Activated naive CD4-positive, alpha-beta T cell treated with anti-CD3 and anti-CD28 coated beads, Interleukin-2, amount 50 U/mL, for 72 hours (primary cell): ENCODE results near the gene DROSHA. TPM values are rescaled to one million over a fixed set of nuclear protein-coding genes. Genes with fewer than 3 reads are reported as not detected.
"Not testable (repeated sequence)": the region's sequence is repeated elsewhere in the genome, so short reads cannot be mapped to it uniquely, and the experiment has no call there.

Source experiments
- ATAC-seq, 2 donors: fragments of 150-1000 bp; cut with Tn5 transposase; 2 replicates each; pipeline ENCODE4 v1.10.0; 2021; ENCODE audit warnings: mild to moderate bottlenecking in 2 of 2, moderate library complexity in 2 of 2
- DNase-seq, 2 donors: peaks; one replicate each; pipeline ENCODE4 v3.0.0; 2021 to 2022; ENCODE audit warnings: low spot score in 2 of 2
- H3K27ac Mint-ChIP-seq, 2 donors: one replicate each; pipeline ENCODE4 v1.8.0; 2022; ENCODE audit warnings: mild to moderate bottlenecking in 2 of 2, mixed read lengths in 2 of 2
- H3K36me3 Mint-ChIP-seq, 2 donors: one replicate each; pipeline ENCODE4 v1.8.0; 2022; ENCODE audit warnings: mixed read lengths in 2 of 2
- H3K9me3 Mint-ChIP-seq, 2 donors: one replicate each; pipeline ENCODE4 v1.8.0; 2022; ENCODE audit warnings: mixed read lengths in 2 of 2
- total RNA-seq, 2 donors: library from RNA; stranded (reverse); gene quantifications; one replicate each; pipeline ENCODE4 v1.2.3, GENCODE V29; 2022

The DROSHA gene
- total RNA-seq, 2 donors from 2014 or later, result 77.6 to 80.4 TPM

- Mint-ChIP-seq H3K27ac (no peak overlapping the region), H3K9me3 (no peaks in the 10 kb centered on the region), H3K36me3 (peaks cover 14 to 24% of the 10 kb centered on the region in 2 donors)
- DNase-seq (no peak), ATAC-seq (no peak)
Measured at GRCh38 chr5:31415960-31416359, 115.9 kb downstream of the DROSHA start.

- Mint-ChIP-seq H3K36me3 (peaks cover 14 to 19% of the 10 kb centered on the region in 2 donors), H3K27ac (no peak overlapping the region), H3K9me3 (no peaks in the 10 kb centered on the region)
- ATAC-seq, result no peak
- no peak for DNase-seq
Measured at GRCh38 chr5:31415009-31415923, 116.6 kb downstream of the DROSHA start.

DNA sequence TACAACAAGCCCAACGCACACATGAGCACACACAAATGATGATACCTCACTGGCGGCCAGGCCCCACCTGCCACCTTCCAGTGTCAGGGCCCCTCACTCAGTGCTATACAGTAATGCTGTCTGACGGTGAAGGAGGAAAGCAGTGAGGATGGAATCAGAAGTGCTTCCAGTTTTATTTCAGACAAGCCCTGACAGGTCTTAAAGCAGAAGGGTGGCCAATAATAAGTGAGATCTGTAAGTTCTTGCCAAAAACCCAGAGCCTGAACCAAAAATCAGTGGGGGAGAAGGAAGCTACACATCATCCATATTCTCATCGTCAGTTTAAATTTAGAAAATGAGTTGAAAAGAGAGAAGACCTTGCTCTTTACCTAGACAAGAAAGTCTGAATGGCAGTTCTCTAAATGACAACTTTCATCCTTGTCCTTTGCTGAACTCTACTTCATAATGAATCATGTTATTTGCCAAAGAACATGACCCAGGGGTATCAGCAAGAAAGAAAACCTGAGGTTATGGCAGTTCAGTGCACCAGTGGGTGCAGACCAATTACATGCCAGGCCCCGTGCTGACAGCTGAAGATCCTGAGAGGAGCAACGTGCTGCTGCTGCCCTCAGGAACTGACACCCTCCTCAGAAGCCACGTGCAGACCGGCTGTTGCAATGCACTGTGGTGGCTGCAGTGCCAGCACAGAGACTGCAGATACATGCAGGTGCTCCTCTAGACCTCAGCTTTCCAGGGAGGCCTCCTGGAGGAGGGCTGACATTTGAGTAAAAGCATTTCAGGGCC lies 118.7 kb downstream of the DROSHA start:
- Mint-ChIP-seq H3K36me3 (peaks cover 14 to 38% of the 10 kb centered on the region in 2 donors), H3K27ac (peak overlapping the region in 1 of 2 donors; percentile 80), H3K9me3 (no peaks in the 10 kb centered on the region)
- no peak for DNase-seq
- no peak for ATAC-seq

DNA sequence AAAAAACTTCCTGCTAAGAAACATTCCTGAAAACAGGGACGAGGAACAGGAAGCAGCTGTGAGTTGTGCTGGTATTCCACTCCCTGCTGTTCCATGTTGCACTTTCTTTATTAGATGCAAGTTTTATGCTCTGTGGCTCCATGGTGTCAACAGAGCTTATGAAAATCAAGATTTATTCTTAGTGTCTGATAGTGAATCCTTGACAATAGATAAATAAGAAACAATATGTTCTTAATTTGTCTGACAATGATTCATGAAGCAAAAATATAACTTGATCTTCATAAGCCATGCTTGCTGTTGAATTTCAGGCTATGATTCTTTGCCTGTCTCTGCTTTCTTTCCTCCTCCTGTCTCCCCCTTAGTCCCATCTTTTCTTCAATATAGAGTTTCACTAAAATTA lies 119.6 kb downstream of the DROSHA start:
- H3K9me3 Mint-ChIP-seq, result no peaks in the 10 kb centered on the region
- no peak for ATAC-seq
- H3K27ac Mint-ChIP-seq, result no peak overlapping the region
- peaks cover 14 to 42% of the 10 kb centered on the region in 2 donors for H3K36me3 Mint-ChIP-seq
- DNase-seq, result no peak

- no peak for DNase-seq
- no peak for ATAC-seq
- H3K36me3 Mint-ChIP-seq, result peaks cover 14 to 42% of the 10 kb centered on the region in 2 donors
- H3K9me3 Mint-ChIP-seq, result no peaks in the 10 kb centered on the region
- no peak overlapping the region for H3K27ac Mint-ChIP-seq
Measured at GRCh38 chr5:31410089-31410488, 121.8 kb downstream of the DROSHA start.

DNA sequence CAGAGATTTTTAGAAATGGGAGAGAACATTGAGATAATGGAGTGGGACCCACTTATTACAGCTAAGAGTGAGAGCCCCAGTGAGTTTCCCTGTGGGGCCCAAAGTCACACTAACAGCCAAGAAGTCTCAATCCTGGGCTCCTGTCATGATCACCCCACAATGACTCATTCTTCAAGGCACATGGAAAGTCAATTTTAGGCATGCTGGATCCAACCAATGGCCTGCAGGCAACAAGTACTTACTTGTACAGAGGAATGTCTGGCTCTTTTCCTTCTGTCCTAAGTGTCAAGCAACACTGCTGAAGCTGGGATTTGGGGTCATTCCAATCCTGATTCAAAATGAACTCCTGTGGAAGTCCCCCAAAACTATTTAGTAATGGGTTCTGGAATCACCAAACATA lies 123.1 kb downstream of the DROSHA start:
- no peak overlapping the region for H3K27ac Mint-ChIP-seq
- peaks cover 17 to 50% of the 10 kb centered on the region in 2 donors for H3K36me3 Mint-ChIP-seq
- H3K9me3 Mint-ChIP-seq, result no peaks in the 10 kb centered on the region
- no peak for DNase-seq
- ATAC-seq, result no peak

- DNase-seq (no peak), ATAC-seq (no peak)
- H3K9me3 Mint-ChIP-seq, result no peaks in the 10 kb centered on the region
- peaks cover 13 to 48% of the 10 kb centered on the region in 2 donors for H3K36me3 Mint-ChIP-seq
- H3K27ac Mint-ChIP-seq, result no peak overlapping the region
Measured at GRCh38 chr5:31407921-31408693, 123.8 kb downstream of the DROSHA start.

DNA sequence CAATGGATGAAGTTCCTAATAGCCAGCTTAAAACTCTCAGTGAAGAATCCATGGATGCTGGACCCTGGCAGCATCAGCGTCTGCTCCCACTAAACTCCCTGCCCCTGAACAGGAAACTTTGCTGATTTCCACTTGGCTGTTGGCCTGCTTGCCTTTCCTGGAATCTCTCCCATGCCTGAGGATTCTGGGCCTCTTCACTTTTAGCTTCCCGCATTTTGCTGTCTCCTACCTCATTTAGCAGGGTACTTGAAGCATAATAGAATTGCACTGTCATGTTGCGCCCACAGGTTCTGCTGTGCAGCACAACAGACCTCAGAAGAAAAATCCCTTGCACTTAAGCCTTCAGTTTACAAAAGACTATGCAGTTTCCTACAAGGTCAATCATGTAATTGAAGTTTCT lies 127.6 kb downstream of the DROSHA start:
- Mint-ChIP-seq H3K27ac (no peak overlapping the region), H3K9me3 (no peaks in the 10 kb centered on the region), H3K36me3 (peaks cover 16 to 43% of the 10 kb centered on the region in 2 donors)
- ATAC-seq (no peak), DNase-seq (no peak)

DNA sequence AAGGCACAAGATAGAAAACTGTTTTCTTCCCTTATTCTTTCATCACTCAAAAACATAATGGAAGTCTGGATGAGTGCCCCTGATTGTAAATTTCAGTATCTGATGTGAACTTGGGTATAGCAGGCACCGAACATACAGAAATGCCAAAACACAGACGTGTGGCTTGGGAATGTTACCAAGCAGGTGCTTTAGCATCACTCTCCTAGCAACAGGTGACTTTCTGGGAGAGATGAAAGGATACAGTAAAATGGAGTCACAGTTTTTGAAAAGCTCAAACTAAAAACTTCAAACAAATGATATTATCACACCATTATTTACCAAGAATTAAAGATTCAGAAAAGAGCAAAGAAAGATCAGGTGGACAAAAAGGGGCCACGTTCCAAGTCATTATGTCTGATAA lies 130.2 kb downstream of the DROSHA start:
- Mint-ChIP-seq H3K27ac (no peak overlapping the region), H3K9me3 (no peaks in the 10 kb centered on the region), H3K36me3 (peaks cover 16 to 28% of the 10 kb centered on the region in 2 donors)
- DNase-seq (no peak), ATAC-seq (no peak)

DNA sequence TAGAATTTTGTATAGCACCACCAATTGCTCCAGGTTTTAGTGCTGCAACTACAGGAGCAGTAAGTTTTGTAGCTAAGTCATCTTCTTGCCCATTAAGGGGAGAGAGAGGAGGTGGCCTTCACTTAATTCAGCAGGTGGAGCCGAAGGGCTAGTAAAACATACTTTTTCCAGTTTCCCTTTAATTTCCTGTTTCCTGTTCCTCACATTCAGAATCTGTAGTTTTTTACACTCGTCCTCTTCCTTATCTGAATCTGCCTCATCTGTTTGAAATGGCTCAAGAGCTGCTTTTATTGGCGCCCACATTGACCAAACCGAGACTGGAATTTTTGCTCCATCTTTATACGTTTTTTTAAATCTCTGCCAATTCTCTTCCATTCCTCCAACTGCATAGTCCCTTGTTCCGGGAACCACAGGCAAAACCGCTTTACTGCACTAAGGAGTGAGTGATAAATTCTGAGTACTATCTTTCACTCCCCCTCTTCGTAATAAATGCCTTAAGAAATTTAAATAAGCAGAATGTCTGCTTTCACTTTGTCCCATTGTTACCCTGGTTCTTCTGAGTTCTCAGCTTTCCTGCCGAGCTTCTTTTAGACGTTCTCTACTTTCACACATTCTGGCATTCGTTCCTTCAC lies 133.9 kb downstream of the DROSHA start:
- DNase-seq, result no peak
- no peaks in the 10 kb centered on the region for H3K9me3 Mint-ChIP-seq
- no peak for ATAC-seq
- H3K27ac Mint-ChIP-seq, result no peak overlapping the region
- peaks cover 11 to 16% of the 10 kb centered on the region in 2 donors for H3K36me3 Mint-ChIP-seq

- ATAC-seq (no peak), DNase-seq (no peak)
- H3K36me3 Mint-ChIP-seq, result peaks cover 7 to 11% of the 10 kb centered on the region in 2 donors
- no peaks in the 10 kb centered on the region for H3K9me3 Mint-ChIP-seq
- no peak overlapping the region for H3K27ac Mint-ChIP-seq
Measured at GRCh38 chr5:31396611-31397295, 135.1 kb downstream of the DROSHA start.

DNA sequence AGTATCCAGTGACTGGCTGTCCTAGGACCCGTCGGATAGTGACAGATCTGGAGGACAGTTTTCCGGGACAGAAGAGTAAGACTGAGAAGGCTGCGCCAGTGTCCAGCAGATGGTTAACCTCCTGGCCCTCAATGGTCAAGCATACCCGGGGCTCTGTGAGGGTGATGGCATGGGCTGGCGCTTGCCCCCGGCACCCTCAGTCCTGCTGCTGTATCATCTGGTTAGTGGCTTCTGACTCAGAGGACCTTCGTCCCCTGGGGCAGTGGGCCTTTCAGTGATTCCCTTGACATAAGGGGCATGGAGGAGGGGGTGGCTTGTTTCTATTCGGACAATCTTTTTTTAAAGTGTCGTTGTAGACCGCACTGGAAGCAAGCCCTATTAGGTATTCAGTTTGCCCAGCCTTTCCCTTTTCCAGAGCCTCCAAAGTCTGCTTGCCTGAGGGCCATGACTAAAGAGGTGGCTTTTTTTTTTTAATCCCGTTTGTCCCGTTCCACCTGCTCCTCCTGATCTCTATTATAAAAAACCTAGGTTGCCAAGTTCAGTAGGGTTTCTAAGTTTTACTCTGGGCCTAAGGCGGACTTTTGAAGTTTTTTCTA lies 136.3 kb downstream of the DROSHA start:
- ATAC-seq, H3K36me3 Mint-ChIP-seq, DNase-seq, H3K27ac Mint-ChIP-seq, H3K9me3 Mint-ChIP-seq: not testable (repeated sequence)

GRCh38 chr5:31393126-31393525 lies 138.8 kb downstream of the DROSHA start:
- DNase-seq, result no peak
- ATAC-seq, result no peak
- H3K27ac Mint-ChIP-seq, result no peak overlapping the region

DNA sequence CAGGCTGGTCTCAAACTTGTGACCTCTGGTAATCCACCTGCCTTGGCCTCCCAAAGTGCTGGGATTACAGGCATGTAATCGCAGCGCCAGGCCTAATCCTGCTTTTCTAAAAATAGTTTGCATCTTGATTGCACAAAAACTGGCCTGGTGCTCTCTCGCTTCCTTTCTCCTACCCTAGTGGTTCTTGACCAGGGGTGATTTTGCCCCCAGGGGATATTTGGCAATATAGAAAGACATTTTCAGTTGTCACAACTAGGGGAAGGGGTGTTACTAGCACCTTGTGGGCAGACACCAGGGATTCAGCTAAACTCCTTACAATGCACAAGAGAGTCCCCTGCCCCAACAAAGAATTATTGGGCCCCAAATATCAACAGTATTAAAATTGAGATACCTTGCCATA lies 139.8 kb downstream of the DROSHA start:
- H3K36me3 Mint-ChIP-seq, result peaks cover 0 to 6% of the 10 kb centered on the region in 2 donors

More at GRCh38 chr5:31393126-31393525, 138.8 kb downstream of the DROSHA start:
- peaks cover 0 to 6% of the 10 kb centered on the region in 2 donors for H3K36me3 Mint-ChIP-seq
- H3K9me3 Mint-ChIP-seq, result peaks cover 9% of the 10 kb centered on the region in 2 donors

GRCh38 chr5:31390256-31390655 lies 141.6 kb downstream of the DROSHA start:
- Mint-ChIP-seq H3K36me3 (peaks cover 0 to 6% of the 10 kb centered on the region in 2 donors), H3K27ac (no peak overlapping the region), H3K9me3 (peaks cover 16 to 20% of the 10 kb centered on the region in 2 donors)
- ATAC-seq (no peak), DNase-seq (no peak)

More for the DNA sequence above, 139.8 kb downstream of the DROSHA start:
- H3K9me3 Mint-ChIP-seq, result peaks cover 16 to 19% of the 10 kb centered on the region in 2 donors
- H3K27ac Mint-ChIP-seq, result no peak overlapping the region
- DNase-seq (no peak), ATAC-seq (no peak)
